GM19397 (cell line): ENCODE results near the gene LRP11.
"Not testable (repeated sequence)": the region's sequence is repeated elsewhere in the genome, so short reads cannot be mapped to it uniquely, and the experiment has no call there.

Experiments
- ATAC-seq: cut with Tn5 transposase; IDR thresholded peaks from one replicate; pipeline ENCODE4 v1.9.1; 2021; ENCODE audit warnings: mild to moderate bottlenecking, moderate library complexity; ENCODE audit not compliant: unreplicated experiment

LRP11 gene

GRCh38 chr6:149872233-149872632 lies 8.1 kb upstream of the LRP11 start:
- no peak for ATAC-seq

- ATAC-seq = no peak
Observed at GRCh38 chr6:149871182-149871581, 7.0 kb upstream of the LRP11 start.

GRCh38 chr6:149869275-149869892 lies 5.2 kb upstream of the LRP11 start:
- no peak for ATAC-seq

DNA sequence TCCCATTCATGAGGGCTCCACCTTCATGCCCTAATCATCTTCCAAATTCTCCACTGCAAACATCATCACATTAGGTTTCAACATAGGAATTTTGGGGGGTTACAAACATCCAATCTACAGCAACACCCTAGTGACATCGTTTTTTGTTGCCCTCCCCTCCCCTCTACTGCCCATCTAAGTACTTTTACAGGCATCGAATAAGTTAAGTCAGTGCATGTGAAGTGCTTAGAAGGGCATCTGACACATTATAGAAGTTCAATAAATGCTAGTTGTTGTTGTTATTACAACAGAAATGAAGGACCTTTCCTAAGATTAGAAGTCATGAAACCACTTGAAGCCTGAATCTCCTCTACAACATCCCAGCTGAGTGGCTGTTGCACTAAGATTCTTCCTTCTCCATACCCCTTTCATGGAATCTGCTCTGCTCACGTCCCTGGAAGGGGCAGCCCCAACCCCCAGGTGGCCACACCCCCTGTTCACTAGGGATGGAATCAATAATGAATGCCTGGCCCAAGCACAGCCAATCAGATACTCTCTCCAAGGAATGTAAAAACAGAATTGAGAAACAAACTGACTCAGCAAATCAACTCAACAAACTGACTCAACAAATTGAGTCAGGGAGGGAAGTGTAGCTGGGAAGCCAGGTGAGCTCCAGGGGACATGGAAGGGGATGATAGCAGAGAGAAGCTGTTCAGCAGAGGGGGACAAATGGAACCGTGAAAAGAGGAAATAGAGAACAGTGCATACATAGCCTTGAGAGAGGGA lies 3.9 kb upstream of the LRP11 start:
- no peak for ATAC-seq

- no peak for ATAC-seq
Observed at GRCh38 chr6:149864578-149865535, 698 bp upstream of the LRP11 start.

DNA sequence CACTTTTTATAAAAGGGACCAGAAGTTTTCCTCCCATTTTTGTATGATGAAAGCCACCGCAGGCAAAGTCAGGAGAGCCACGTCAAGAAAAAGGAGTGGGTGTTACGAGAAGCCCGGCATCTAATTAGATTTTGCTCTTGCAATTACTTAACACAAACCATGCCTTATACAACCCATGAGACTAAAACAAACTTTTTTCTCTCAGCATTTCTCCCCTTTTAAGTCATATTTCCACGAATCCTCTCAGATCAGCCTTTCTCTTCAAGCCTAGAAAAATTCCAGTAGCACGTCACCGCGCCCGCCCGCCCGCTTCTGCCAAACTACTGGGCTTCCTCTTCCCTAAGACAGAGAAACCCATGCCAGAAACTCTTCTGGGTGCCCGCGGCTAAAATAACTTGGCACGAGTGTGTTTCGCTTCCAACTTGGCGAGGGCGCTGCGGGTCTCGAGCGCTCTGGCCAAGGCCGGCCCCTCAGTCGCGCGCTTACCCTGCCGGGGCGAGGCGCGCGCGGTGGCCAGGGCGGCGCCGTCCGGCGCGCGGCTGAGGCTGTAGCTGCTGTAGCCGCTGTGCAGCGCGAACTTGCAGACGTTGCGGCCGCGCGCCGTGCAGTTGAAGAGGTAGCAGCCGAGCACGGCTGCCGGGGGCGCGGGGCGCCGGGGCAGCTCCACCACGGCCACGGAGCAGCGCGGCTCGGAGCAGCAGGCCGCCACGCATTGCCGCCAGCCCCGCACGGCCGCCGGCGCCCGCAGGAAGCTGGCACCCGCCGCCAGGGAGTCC lies 1.0 kb downstream of the LRP11 start:
- peak; percentile 36 for ATAC-seq

DNA sequence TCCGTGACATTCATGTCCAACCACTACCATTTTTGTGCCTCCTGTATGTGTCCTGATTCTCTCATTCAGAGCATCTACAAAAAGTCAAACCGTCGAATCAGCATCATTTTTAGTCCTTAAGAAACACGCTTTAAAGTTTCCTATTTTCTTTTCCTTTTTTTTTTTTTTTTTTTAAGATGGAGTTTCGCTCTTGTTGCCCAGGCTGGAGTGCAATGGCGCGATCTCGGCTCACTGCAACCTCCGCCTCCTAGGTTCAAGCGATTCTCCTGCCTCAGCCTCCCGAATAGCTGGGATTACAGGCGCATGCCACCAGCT lies 1.8 kb downstream of the LRP11 start:
- ATAC-seq = not testable (repeated sequence)

DNA sequence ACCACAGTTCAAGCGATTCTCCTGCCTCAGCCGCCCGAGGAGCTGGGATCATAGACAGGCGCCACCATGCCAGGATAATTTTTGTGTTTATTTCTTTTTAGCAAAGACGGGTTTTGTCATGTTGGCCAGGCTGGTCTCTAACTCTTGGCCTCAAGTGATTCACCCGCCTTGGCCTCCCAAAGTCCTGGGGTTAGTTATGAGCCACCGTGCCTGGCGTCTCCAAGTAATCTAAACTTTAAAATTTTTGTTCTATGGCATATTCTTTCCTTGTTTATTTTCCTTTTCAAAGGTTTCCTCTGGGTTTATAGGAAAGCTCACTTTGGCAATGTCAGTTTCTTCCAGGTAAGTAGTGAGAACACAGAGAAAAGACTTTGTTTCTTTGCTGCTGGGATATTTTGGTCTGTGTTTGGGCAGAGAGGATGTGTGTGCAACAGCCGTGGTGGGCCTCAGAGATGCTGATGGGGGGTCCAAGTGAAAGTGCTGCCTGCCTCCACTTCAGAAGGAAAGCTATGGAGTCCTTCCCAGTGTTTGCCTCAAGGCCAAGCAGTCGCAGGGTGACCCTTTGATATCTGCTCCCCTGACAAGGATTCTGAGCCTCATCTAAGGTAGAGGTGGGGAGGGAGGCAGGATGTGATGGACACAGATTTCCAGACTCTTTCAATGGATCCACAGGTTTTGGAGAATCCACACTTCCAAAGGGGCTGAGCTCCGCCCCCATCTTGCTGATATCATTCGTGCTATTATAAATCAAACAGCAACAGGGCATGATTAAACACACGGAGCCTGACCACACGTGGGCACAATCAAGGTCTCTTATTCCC lies 2.3 kb downstream of the LRP11 start:
- no peak for ATAC-seq

DNA sequence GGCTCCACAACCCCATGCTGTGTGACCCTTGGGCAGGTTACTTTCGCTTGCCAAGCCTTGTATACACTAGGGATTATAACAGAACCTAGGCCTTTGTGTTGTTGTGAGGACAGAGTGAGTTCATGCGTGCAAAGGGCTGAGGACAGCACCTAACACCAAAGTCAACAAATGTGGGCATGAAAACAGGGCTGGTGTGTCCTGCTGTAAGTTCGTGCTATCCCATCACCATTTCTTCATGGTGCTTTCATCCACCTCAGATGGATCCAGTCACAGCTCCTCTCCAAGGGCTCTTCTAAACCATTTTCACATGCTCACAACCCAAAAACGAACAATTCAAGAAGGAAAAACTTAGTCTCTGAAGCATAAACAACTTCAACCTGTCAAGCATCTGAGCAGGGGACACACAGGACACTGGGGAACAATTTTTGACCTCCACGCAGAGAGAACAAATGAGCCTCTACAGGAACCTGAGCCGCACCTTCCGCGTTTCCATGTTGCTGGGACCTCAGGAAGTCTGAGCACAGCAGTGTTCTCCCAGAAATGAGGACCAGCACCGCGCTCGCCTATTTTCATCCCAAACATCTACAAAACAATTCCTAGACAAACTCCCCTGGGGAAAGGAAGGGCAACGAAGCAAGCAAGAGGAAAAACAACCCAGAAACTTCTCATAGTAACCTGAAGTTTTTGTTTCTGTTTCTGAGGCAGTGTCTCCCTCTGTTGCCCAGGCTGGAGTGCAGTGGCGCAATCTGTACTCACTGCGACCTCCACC lies 3.1 kb downstream of the LRP11 start:
- ATAC-seq = no peak

- ATAC-seq = no peak
Observed at GRCh38 chr6:149860513-149860833, 3.7 kb downstream of the LRP11 start.

DNA sequence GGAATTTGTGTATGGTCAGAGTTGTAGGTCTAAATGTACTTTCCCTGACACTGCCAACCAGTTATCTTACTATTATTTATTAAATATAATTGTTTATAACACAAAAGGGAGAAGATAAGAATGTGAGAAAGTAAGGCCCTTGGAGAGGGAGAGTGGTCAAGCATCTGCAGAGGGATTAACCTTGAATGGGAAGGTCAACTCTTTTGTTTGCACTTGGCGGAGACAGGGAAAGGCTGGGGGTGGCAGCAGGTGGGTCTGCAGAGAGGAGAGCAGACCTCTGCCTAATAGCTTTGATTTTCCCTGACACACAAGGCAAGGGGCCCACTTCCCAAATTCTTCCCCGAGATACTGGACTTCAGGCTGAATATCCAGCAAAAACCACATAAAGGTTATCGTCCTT lies 4.2 kb downstream of the LRP11 start:
- ATAC-seq = no peak

DNA sequence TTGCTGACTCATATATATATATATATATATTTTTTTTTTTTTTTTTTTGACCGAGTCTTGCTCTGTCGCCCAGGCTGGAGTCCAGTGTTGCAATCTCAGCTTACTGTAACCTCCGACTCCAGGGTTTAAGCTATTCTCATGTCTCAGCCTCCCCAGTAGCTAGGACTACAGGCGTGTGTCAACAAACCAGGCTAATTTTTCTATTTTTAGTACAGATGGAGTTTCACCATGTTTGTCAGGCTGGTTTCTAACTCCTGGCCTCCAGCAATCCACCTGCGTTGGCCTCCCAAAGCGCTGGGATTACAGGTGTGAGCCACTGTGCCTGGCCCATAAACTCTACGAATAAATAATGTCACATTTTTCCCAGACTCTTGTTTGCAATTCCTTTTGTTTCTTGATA lies 4.8 kb downstream of the LRP11 start:
- ATAC-seq = no peak

- no peak for ATAC-seq
Observed at GRCh38 chr6:149857541-149857940, 6.6 kb downstream of the LRP11 start.

- ATAC-seq = no peak
Observed at GRCh38 chr6:149856256-149856994, 7.7 kb downstream of the LRP11 start.

GRCh38 chr6:149855741-149856140 lies 8.4 kb downstream of the LRP11 start:
- ATAC-seq = no peak

GRCh38 chr6:149855040-149855654 lies 9.0 kb downstream of the LRP11 start:
- no peak for ATAC-seq

DNA sequence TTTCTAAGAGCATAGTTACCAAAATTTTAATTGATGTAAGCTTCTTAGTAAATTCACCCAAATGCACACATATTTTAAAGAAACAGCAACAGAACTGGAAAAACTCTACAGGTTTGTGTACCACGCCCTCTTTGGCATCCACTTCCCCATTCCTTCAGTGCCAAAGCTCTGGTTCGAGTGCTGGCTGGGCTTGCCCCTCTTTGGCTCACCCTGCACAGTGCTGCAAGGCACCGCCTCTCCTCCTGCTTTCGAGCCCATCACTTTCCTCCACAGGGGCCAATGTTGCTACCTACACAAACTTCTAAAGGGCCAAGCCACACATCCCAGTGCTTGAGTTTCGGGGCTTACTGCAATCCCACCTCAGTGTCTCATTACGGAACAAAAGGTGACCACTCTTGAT lies 9.6 kb downstream of the LRP11 start:
- ATAC-seq = no peak

GRCh38 chr6:149854017-149854416 lies 10.1 kb downstream of the LRP11 start:
- not testable (repeated sequence) for ATAC-seq
